WTC11 (cell line): Measurements from ENCODE around the gene OPRL1. TPM values are rescaled to one million over a fixed set of nuclear protein-coding genes. Genes with fewer than 3 reads are reported as not detected.

ENCODE experiments used
- ATAC-seq: fragments of 200-7000 bp; cut with Tn5 transposase; 2 replicates; pipeline ENCODE4 v1.10.0; 2021; ENCODE audit warnings: mild to moderate bottlenecking, moderate library complexity
- CTCF ChIA-PET: fragments of 300-600 bp; sonication (Branson Sonifier 250); formaldehyde crosslinking; loops from one replicate; lab custom pipeline; 2021; ENCODE audit warnings: antibody characterized with exemption; lab: Charles Lee
- POLR2A ChIA-PET: fragments of 350-600 bp; sonication (Branson Sonifier 250); formaldehyde crosslinking; loops from one replicate; lab custom pipeline; 2021; ENCODE audit warnings: antibody characterized with exemption; lab: Charles Lee
- DNase-seq: peaks from one replicate; pipeline ENCODE4 v3.0.0; 2021; ENCODE audit warnings: low spot score
- H3K27ac Mint-ChIP-seq: 2 replicates; pipeline ENCODE4 v1.8.0; 2021; ENCODE audit warnings: mixed read lengths
- H3K27me3 Mint-ChIP-seq: 2 replicates; pipeline ENCODE4 v1.8.0; 2021; ENCODE audit warnings: low read depth, mild to moderate bottlenecking, moderate library complexity, mixed read lengths
- H3K36me3 Mint-ChIP-seq: 2 replicates; pipeline ENCODE4 v1.8.0; 2021; ENCODE audit warnings: mixed read lengths
- H3K4me1 Mint-ChIP-seq: 2 replicates; pipeline ENCODE4 v1.8.0; 2022; ENCODE audit warnings: mixed read lengths
- H3K4me3 Mint-ChIP-seq: 2 replicates; pipeline ENCODE4 v1.8.0; 2021; ENCODE audit warnings: mild to moderate bottlenecking, moderate library complexity, mixed read lengths
- H3K9me3 Mint-ChIP-seq: 2 replicates; pipeline ENCODE4 v1.8.0; 2021; ENCODE audit warnings: mixed read lengths
- ARID4B ChIP-seq: sonication (generic); formaldehyde crosslinking; IDR thresholded peaks from 2 replicates; pipeline ENCODE4 v1.8.0; 2023; ENCODE audit warnings: missing genetic modification reagents, mild to moderate bottlenecking, borderline replicate concordance
- ATF1 ChIP-seq: sonication (generic); formaldehyde crosslinking; IDR thresholded peaks from 2 replicates; pipeline ENCODE4 v1.8.1; 2023; ENCODE audit warnings: mild to moderate bottlenecking, moderate library complexity, missing genetic modification reagents
- ATF3 ChIP-seq: sonication (generic); formaldehyde crosslinking; conservative IDR thresholded peaks from 2 replicates; pipeline ENCODE4 v1.8.1; 2022; ENCODE audit warnings: mild to moderate bottlenecking, missing genetic modification reagents
- FOXP1 ChIP-seq: sonication (generic); formaldehyde crosslinking; IDR thresholded peaks from 2 replicates; pipeline ENCODE4 v1.8.0; 2022; ENCODE audit warnings: missing genetic modification reagents, mild to moderate bottlenecking, moderate library complexity, borderline replicate concordance
- GABPB1 ChIP-seq: sonication (generic); formaldehyde crosslinking; IDR thresholded peaks from 2 replicates; pipeline ENCODE4 v1.8.1; 2023; ENCODE audit warnings: mild to moderate bottlenecking, missing genetic modification reagents
- IRF2 ChIP-seq: sonication (generic); formaldehyde crosslinking; IDR thresholded peaks from 2 replicates; pipeline ENCODE4 v1.8.0; 2022; ENCODE audit warnings: low read depth, missing genetic modification reagents, borderline replicate concordance
- JUN ChIP-seq: sonication (generic); formaldehyde crosslinking; IDR thresholded peaks from 2 replicates; pipeline ENCODE4 v1.8.0; 2023; ENCODE audit warnings: mild to moderate bottlenecking, missing genetic modification reagents
- KAT7 ChIP-seq: sonication (generic); formaldehyde crosslinking; IDR thresholded peaks from 2 replicates; pipeline ENCODE4 v1.8.1; 2023; ENCODE audit warnings: missing genetic modification reagents, mild to moderate bottlenecking, borderline replicate concordance
- NR1H2 ChIP-seq: sonication (generic); formaldehyde crosslinking; IDR thresholded peaks from 2 replicates; pipeline ENCODE4 v1.9.0; 2021; ENCODE audit warnings: mild to moderate bottlenecking, moderate library complexity, missing genetic modification reagents
- NR3C1 ChIP-seq: sonication (generic); formaldehyde crosslinking; conservative IDR thresholded peaks from 2 replicates; pipeline ENCODE4 v1.8.1; 2023; ENCODE audit warnings: low read depth, mild to moderate bottlenecking, missing genetic modification reagents
- PRRX2 ChIP-seq: fragments of 250-450 bp; sonication (Bioruptor Pico); IDR thresholded peaks from 2 replicates; pipeline ENCODE4 v1.8.0; 2021; ENCODE audit warnings: mild to moderate bottlenecking
- SMAD3 ChIP-seq: sonication (generic); formaldehyde crosslinking; IDR thresholded peaks from 2 replicates; pipeline ENCODE4 v1.8.0; 2022; ENCODE audit warnings: missing genetic modification reagents, mild to moderate bottlenecking, borderline replicate concordance
- SMAD4 ChIP-seq: sonication (generic); formaldehyde crosslinking; IDR thresholded peaks from 2 replicates; pipeline ENCODE4 v1.8.0; 2022; ENCODE audit warnings: mild to moderate bottlenecking, missing genetic modification reagents
- ZNF138 ChIP-seq: sonication (generic); formaldehyde crosslinking; conservative IDR thresholded peaks from 2 replicates; pipeline ENCODE4 v1.8.1; 2022; ENCODE audit warnings: mild to moderate bottlenecking, moderate library complexity, missing genetic modification reagents
- ZNF263 ChIP-seq: sonication (generic); formaldehyde crosslinking; IDR thresholded peaks from 2 replicates; pipeline ENCODE4 v1.8.1; 2022; ENCODE audit warnings: low read depth, mild to moderate bottlenecking, moderate library complexity, missing genetic modification reagents
- ZNF512 ChIP-seq: sonication (generic); formaldehyde crosslinking; IDR thresholded peaks from 2 replicates; pipeline ENCODE4 v1.8.1; 2022; ENCODE audit warnings: missing genetic modification reagents, borderline replicate concordance
- total RNA-seq: library from RNA; stranded (reverse); gene quantifications from 3 replicates; pipeline ENCODE4 v1.2.3, GENCODE V29; 2021
- TF ChIP-seq, protein P1 (sequence below): sonication (generic); formaldehyde crosslinking; IDR thresholded peaks from 2 replicates; pipeline ENCODE4 v1.8.0; 2022; ENCODE audit warnings: mild to moderate bottlenecking, missing genetic modification reagents
- TF ChIP-seq, protein P2 (sequence below): fragments of 250-450 bp; sonication (Bioruptor Pico); IDR thresholded peaks from 2 replicates; pipeline ENCODE4 v1.8.0; 2021; ENCODE audit warnings: mild to moderate bottlenecking
- TF ChIP-seq, protein P3 (sequence below): sonication (generic); formaldehyde crosslinking; IDR thresholded peaks from 2 replicates; pipeline ENCODE4 v1.8.1; 2023; ENCODE audit warnings: mild to moderate bottlenecking, missing genetic modification reagents, borderline replicate concordance

The OPRL1 gene
- total RNA-seq, 1 experiment from 2014 or later = 2.0 TPM

DNA sequence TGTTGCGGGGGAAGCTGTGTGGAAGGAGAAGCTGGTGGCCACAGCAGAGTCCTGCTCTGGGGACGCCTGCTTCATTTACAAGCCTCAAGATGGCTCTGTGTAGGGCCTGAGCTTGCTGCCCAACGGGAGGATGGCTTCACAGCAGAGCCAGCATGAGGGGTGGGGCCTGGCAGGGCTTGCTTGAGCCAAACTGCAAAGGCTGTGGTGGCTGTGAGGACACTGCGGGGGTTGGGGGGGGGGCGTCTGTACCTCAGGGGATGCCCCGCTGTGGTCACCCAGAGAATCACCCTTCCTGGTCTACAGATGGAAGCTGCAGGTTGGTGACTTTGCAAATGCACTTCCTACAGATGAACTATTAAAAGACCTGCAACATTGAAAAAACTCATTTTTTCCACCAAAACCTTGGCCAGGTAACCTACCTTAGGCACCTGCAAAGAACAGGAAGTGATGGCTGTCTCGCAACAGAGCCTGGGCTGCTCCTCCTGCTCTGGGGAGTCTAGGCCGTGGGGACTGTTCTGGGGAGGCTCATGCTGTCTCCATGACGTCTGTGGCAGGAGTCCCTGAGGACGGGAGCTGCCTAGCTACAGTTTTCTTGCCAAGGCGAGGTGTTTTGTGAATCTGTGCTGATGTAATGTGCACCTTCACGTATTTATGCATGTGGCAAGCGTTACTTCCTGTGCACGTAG, 20.1 kb downstream of the OPRL1 start:
- POLR2A ChIA-PET = no interaction called here
- Mint-ChIP-seq H3K27me3 (peaks cover 22% of the 10 kb centered on the region), H3K9me3 (peaks cover 13% of the 10 kb centered on the region), H3K4me1 (peaks cover 8% of the 10 kb centered on the region), H3K27ac (no peak overlapping the region)
- DNase-seq = no peak
- CTCF ChIA-PET = interaction anchor here (0.9 to 4.7 kb wide), 3 partner anchors 15 to 20 kb away, joined by 4 to 77 read pairs (median 75); partner anchors contain the start of gene LKAAEAR1
- ATAC-seq = no peak
- no peak for TF ChIP-seq FOXP1
- no peak for TF ChIP-seq NR3C1 (CRISPR knock-in tag)
- no peak for TF ChIP-seq SMAD3 (CRISPR knock-in tag)
- no peak for TF ChIP-seq SMAD4 (CRISPR knock-in tag)
- TF ChIP-seq, protein P1, sequence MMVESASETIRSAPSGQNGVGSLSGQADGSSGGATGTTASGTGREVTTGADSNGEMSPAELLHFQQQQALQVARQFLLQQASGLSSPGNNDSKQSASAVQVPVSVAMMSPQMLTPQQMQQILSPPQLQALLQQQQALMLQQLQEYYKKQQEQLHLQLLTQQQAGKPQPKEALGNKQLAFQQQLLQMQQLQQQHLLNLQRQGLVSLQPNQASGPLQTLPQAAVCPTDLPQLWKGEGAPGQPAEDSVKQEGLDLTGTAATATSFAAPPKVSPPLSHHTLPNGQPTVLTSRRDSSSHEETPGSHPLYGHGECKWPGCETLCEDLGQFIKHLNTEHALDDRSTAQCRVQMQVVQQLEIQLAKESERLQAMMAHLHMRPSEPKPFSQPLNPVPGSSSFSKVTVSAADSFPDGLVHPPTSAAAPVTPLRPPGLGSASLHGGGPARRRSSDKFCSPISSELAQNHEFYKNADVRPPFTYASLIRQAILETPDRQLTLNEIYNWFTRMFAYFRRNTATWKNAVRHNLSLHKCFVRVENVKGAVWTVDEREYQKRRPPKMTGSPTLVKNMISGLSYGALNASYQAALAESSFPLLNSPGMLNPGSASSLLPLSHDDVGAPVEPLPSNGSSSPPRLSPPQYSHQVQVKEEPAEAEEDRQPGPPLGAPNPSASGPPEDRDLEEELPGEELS (CRISPR knock-in tag) = no peak
- TF ChIP-seq, all 79 proteins: peak for 0
- H3K4me3 Mint-ChIP-seq = no peak overlapping the region
- peaks cover 6% of the 10 kb centered on the region for H3K36me3 Mint-ChIP-seq

DNA sequence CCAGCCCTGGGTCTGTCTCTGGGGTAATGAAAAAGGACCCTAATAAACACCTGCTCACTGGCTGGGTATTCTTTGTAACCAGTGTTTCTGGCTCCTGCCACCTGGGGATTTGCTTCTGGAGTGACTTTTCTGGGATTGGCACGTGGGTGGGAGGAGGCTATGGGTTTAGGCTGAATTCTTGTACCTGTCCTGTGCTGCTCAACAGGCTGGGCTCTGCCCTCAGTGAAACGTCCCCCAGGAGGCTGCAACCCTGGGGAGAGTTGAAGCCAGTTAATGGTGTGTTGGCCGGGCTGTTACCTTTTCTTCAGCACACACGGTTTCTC, 20.6 kb downstream of the OPRL1 start:
- no peak overlapping the region for H3K27ac Mint-ChIP-seq
- CTCF ChIA-PET = interaction anchor here (4.5 to 4.7 kb wide), 2 partner anchors 16 to 19 kb away, joined by 75 to 77 read pairs; partner anchors contain the start of gene LKAAEAR1
- H3K36me3 Mint-ChIP-seq = peaks cover 6% of the 10 kb centered on the region
- H3K4me1 Mint-ChIP-seq = peaks cover 8% of the 10 kb centered on the region
- TF ChIP-seq ZNF512 (CRISPR knock-in tag) (no peak), PRRX2 (CRISPR knock-in tag) (no peak), GABPB1 (no peak), JUN (CRISPR knock-in tag) (no peak), ZNF138 (no peak), ATF1 (CRISPR knock-in tag) (no peak), NR1H2 (CRISPR knock-in tag) (no peak), ARID4B (CRISPR knock-in tag) (no peak), KAT7 (no peak), ZNF263 (CRISPR knock-in tag) (no peak), ATF3 (no peak), SMAD4 (CRISPR knock-in tag) (no peak), IRF2 (CRISPR knock-in tag) (no peak)
- TF ChIP-seq, protein P2, sequence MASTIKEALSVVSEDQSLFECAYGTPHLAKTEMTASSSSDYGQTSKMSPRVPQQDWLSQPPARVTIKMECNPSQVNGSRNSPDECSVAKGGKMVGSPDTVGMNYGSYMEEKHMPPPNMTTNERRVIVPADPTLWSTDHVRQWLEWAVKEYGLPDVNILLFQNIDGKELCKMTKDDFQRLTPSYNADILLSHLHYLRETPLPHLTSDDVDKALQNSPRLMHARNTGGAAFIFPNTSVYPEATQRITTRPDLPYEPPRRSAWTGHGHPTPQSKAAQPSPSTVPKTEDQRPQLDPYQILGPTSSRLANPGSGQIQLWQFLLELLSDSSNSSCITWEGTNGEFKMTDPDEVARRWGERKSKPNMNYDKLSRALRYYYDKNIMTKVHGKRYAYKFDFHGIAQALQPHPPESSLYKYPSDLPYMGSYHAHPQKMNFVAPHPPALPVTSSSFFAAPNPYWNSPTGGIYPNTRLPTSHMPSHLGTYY (CRISPR knock-in tag) = no peak
- TF ChIP-seq, protein P3, sequence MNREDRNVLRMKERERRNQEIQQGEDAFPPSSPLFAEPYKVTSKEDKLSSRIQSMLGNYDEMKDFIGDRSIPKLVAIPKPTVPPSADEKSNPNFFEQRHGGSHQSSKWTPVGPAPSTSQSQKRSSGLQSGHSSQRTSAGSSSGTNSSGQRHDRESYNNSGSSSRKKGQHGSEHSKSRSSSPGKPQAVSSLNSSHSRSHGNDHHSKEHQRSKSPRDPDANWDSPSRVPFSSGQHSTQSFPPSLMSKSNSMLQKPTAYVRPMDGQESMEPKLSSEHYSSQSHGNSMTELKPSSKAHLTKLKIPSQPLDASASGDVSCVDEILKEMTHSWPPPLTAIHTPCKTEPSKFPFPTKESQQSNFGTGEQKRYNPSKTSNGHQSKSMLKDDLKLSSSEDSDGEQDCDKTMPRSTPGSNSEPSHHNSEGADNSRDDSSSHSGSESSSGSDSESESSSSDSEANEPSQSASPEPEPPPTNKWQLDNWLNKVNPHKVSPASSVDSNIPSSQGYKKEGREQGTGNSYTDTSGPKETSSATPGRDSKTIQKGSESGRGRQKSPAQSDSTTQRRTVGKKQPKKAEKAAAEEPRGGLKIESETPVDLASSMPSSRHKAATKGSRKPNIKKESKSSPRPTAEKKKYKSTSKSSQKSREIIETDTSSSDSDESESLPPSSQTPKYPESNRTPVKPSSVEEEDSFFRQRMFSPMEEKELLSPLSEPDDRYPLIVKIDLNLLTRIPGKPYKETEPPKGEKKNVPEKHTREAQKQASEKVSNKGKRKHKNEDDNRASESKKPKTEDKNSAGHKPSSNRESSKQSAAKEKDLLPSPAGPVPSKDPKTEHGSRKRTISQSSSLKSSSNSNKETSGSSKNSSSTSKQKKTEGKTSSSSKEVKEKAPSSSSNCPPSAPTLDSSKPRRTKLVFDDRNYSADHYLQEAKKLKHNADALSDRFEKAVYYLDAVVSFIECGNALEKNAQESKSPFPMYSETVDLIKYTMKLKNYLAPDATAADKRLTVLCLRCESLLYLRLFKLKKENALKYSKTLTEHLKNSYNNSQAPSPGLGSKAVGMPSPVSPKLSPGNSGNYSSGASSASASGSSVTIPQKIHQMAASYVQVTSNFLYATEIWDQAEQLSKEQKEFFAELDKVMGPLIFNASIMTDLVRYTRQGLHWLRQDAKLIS = no peak
- TF ChIP-seq, all 79 proteins: peak for 0
- H3K9me3 Mint-ChIP-seq = peaks cover 13% of the 10 kb centered on the region
- DNase-seq (no peak), ATAC-seq (no peak)
- POLR2A ChIA-PET = no interaction called here
- peaks cover 22% of the 10 kb centered on the region for H3K27me3 Mint-ChIP-seq
- no peak overlapping the region for H3K4me3 Mint-ChIP-seq
